ENCODE results near the gene FLNA. TPM values are rescaled to one million over a fixed set of nuclear protein-coding genes. Genes with fewer than 3 reads are reported as not detected.

Gene FLNA
- polyA plus RNA-seq, 1 experiment: 605 TPM

- H3K4me3 ChIP-seq (ENCODE audit: low read depth, low read length): peak overlapping the region; percentile 92
- TF ChIP-seq CTCF (IDR thresholded peaks at IDR 0.05; ENCODE audit: low read depth, low read length): no peak
- ChIA-PET CTCF (no interaction called here), POLR2A (interaction anchor here (0.6 to 3.5 kb wide), 3 partner anchors 10 to 348 kb away, joined by 3 to 16 read pairs (median 6); partner anchors contain the start of genes EMD and RPL10)
- no peaks in the 10 kb centered on the region for H3K27me3 ChIP-seq (ENCODE audit: control insufficient read depth, insufficient read depth, low read length)
- DNase-seq (ENCODE audit: low read depth, low spot score): peak; percentile 91
- H3K9me3 ChIP-seq (ENCODE audit: control insufficient read depth, insufficient read depth, low read length): no peaks in the 10 kb centered on the region
- H3K27ac ChIP-seq (ENCODE audit: low read depth, low read length): peak overlapping the region; percentile 96
Observed at GRCh38 chrX:154369449-154370299, 4.8 kb downstream of the FLNA start.

DNA sequence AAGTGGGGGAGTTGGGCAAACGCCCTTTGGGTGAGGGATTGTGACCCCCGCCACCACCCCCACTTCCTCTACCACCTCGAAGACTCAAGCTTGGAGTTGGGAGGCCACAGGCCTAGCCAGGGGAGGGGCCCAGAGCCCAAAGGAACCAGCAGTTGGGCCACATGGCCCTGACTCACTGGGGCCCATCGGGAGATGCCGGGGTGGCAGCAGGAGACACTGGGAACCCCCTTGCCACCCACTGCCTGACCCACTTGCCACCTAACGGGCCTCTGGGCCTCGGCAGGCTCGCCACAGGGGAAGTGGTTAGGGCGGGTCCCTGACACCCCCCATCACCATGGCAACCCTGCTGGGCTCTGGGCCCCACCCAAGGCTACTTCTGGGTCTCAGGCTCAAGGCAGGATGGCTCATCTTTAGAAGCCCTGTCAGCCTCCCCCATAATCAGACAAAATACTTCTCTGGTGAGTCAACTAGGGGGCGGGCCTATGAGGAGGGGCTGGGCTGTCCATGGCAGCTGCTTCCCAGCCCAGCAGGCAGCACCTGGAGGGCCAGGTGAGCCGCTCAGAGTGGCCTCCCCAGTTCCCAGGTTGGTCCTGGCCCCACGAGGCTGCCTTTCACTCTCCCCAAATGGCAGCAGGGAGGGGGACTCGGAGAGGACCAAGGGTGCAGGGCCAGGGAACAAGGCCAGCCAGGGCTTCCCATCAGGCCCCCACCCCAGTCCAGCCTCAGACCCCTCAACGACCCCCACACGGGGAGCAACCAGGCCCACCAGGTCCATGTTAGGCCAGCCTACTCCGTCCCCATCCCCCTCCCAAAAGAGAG is 5.6 kb downstream of the FLNA start:
- H3K27me3 ChIP-seq (ENCODE audit: control insufficient read depth, insufficient read depth, low read length): no peaks in the 10 kb centered on the region
- no peak for TF ChIP-seq CTCF (IDR thresholded peaks at IDR 0.05; ENCODE audit: low read depth, low read length)
- H3K9me3 ChIP-seq (ENCODE audit: control insufficient read depth, insufficient read depth, low read length): no peaks in the 10 kb centered on the region
- ChIA-PET CTCF (no interaction called here), POLR2A (interaction anchor here (0.7 to 3.5 kb wide), 3 partner anchors 10 to 29 kb away, joined by 3 to 16 read pairs (median 6); partner anchors contain the start of genes EMD and RPL10)
- peak overlapping the region; percentile 92 for H3K4me3 ChIP-seq (ENCODE audit: low read depth, low read length)
- DNase-seq (ENCODE audit: low read depth, low spot score): peak; percentile 74
- H3K27ac ChIP-seq (ENCODE audit: low read depth, low read length): peak overlapping the region; percentile 96

GRCh38 chrX:154367474-154368308 is 6.7 kb downstream of the FLNA start:
- Histone ChIP-seq H3K27me3 (ENCODE audit: control insufficient read depth, insufficient read depth, low read length) (no peaks in the 10 kb centered on the region), H3K4me3 (ENCODE audit: low read depth, low read length) (peak overlapping the region; percentile 92), H3K27ac (ENCODE audit: low read depth, low read length) (peak overlapping the region; percentile 52), H3K9me3 (ENCODE audit: control insufficient read depth, insufficient read depth, low read length) (no peaks in the 10 kb centered on the region)
- no peak for DNase-seq (ENCODE audit: low read depth, low spot score)
- POLR2A ChIA-PET: interaction anchor here (0.6 to 3.5 kb wide), 4 partner anchors 12 to 182 kb away, joined by 3 to 16 read pairs (median 4); partner anchors contain the start of gene EMD
- TF ChIP-seq CTCF (IDR thresholded peaks at IDR 0.05; ENCODE audit: low read depth, low read length): no peak
- CTCF ChIA-PET: no interaction called here

- CTCF ChIA-PET: no interaction called here
- peak overlapping the region; percentile 39 for H3K27ac ChIP-seq (ENCODE audit: low read depth, low read length)
Observed at GRCh38 chrX:154366666-154367055, 7.8 kb downstream of the FLNA start.

More at GRCh38 chrX:154366666-154367055, 7.8 kb downstream of the FLNA start:
- DNase-seq (ENCODE audit: low read depth, low spot score): no peak
- Histone ChIP-seq H3K4me3 (ENCODE audit: low read depth, low read length) (peak overlapping the region; percentile 92), H3K27me3 (ENCODE audit: control insufficient read depth, insufficient read depth, low read length) (no peaks in the 10 kb centered on the region), H3K9me3 (ENCODE audit: control insufficient read depth, insufficient read depth, low read length) (no peaks in the 10 kb centered on the region)
- POLR2A ChIA-PET: interaction anchor here (1.6 kb wide), 1 partner anchor 31 kb away, joined by 3 read pairs; no protein-coding TSS in a partner anchor
- TF ChIP-seq CTCF (IDR thresholded peaks at IDR 0.05; ENCODE audit: low read depth, low read length): no peak
